Spinal cord (tissue), 10 donors: ENCODE data around the gene CCR3. TPM values are rescaled to one million over a fixed set of nuclear protein-coding genes. Genes with fewer than 3 reads are reported as not detected.

Experiments used
- DNase-seq, 6 donors: peaks; one replicate each; pipeline versions ENCODE4 v3.0.0 to v3.0.0-alpha.2; 2013 to 2015; ENCODE audit warnings: low spot score in 6 of 6, low read depth in 4 of 6
- H3K27ac ChIP-seq: one replicate; pipeline ENCODE4 v1.5.1; 2013; ENCODE audit warnings: low read depth, low read length, control low read depth
- H3K27me3 ChIP-seq: one replicate; pipeline ENCODE4 v1.6.1; 2013; ENCODE audit warnings: low read length; ENCODE audit not compliant: control insufficient read depth, insufficient read depth
- H3K36me3 ChIP-seq: one replicate; pipeline ENCODE4 v1.6.1; 2013; ENCODE audit warnings: low read length; ENCODE audit not compliant: control insufficient read depth, insufficient read depth
- H3K4me1 ChIP-seq: one replicate; pipeline ENCODE4 v1.6.1; 2013; ENCODE audit warnings: low read length; ENCODE audit not compliant: control insufficient read depth, insufficient read depth
- H3K4me3 ChIP-seq: one replicate; pipeline ENCODE4 v1.5.1; 2013; ENCODE audit warnings: low read depth, low read length, control low read depth
- H3K9me3 ChIP-seq: one replicate; pipeline ENCODE4 v1.6.1; 2013; ENCODE audit warnings: low read length; ENCODE audit not compliant: control insufficient read depth, insufficient read depth
- WGBS: methylation state at CpG from one replicate; pipeline ENCODE4 v1.1.5; 2013; ENCODE audit warnings: missing lambda C conversion rate; ENCODE audit not compliant: insufficient coverage; 5-methylcytosine and 5-hydroxymethylcytosine counted together
- polyA plus RNA-seq, 2 donors: library from polyadenylated mRNA; unstranded; fragments of 120-200 nt; gene quantifications; one replicate each; pipeline ENCODE4 v1.2.1, GENCODE V29; 2013; ENCODE audit not compliant: insufficient read length in 2 of 2
- total RNA-seq, 2 donors: library from RNA; depleted of rRNA in 1 of 2; stranded (reverse); fragments of 120-200 nt in 1 of 2; fragments of >200 nt in 1 of 2; gene quantifications; one replicate each; pipeline versions ENCODE4 v1.2.3 to v1.2.4, GENCODE V29; 2013 to 2014
- donor health status: healthy.

Gene CCR3
- total and polyA plus RNA-seq, 4 donors: 0.20 TPM; not detected in 3

GRCh38 chr3:46291046-46291445 lies 48.8 kb downstream of the CCR3 start:
- H3K27me3 ChIP-seq: no peaks in the 10 kb centered on the region
- 50% methylated on average over 1 of the region's 2 CpGs for WGBS
- DNase-seq: peak in 1 of 6 donors; percentile 5
- H3K36me3 ChIP-seq: no peaks in the 10 kb centered on the region
- H3K4me1 ChIP-seq: no peaks in the 10 kb centered on the region
- H3K9me3 ChIP-seq: no peaks in the 10 kb centered on the region
- no peak overlapping the region for H3K4me3 ChIP-seq
- no peak overlapping the region for H3K27ac ChIP-seq

GRCh38 chr3:46293035-46293724 lies 50.9 kb downstream of the CCR3 start:
- Histone ChIP-seq H3K9me3 (no peaks in the 10 kb centered on the region), H3K4me3 (no peak overlapping the region), H3K4me1 (no peaks in the 10 kb centered on the region), H3K27me3 (no peaks in the 10 kb centered on the region), H3K27ac (no peak overlapping the region), H3K36me3 (no peaks in the 10 kb centered on the region)
- no peak for DNase-seq
- WGBS: 92% methylated on average over 2 of the region's 2 CpGs

- WGBS: 100% methylated on average over 2 of the region's 4 CpGs
- DNase-seq: no peak
- H3K27me3 ChIP-seq: no peaks in the 10 kb centered on the region
- H3K4me3 ChIP-seq: no peak overlapping the region
- H3K27ac ChIP-seq: no peak overlapping the region
- no peaks in the 10 kb centered on the region for H3K36me3 ChIP-seq
- H3K9me3 ChIP-seq: no peaks in the 10 kb centered on the region
- no peaks in the 10 kb centered on the region for H3K4me1 ChIP-seq
Measured at GRCh38 chr3:46293991-46294833, 52.0 kb downstream of the CCR3 start.

- whole genome bisulfite sequencing: 82% methylated on average over 1 of the region's 1 CpG
- H3K36me3 ChIP-seq: no peaks in the 10 kb centered on the region
- H3K27me3 ChIP-seq: no peaks in the 10 kb centered on the region
- no peak overlapping the region for H3K4me3 ChIP-seq
- H3K27ac ChIP-seq: no peak overlapping the region
- H3K9me3 ChIP-seq: no peaks in the 10 kb centered on the region
- no peaks in the 10 kb centered on the region for H3K4me1 ChIP-seq
- DNase-seq: peak in 2 of 6 donors; percentile 49 to 57
Measured at GRCh38 chr3:46296826-46297225, 54.6 kb downstream of the CCR3 start.

GRCh38 chr3:46297658-46298423 lies 55.6 kb downstream of the CCR3 start:
- Histone ChIP-seq H3K27me3 (no peaks in the 10 kb centered on the region), H3K9me3 (no peaks in the 10 kb centered on the region), H3K4me1 (no peaks in the 10 kb centered on the region), H3K4me3 (no peak overlapping the region), H3K27ac (no peak overlapping the region), H3K36me3 (no peaks in the 10 kb centered on the region)
- no peak for DNase-seq
- 84% methylated on average over 3 of the region's 9 CpGs for WGBS

- Histone ChIP-seq H3K4me3 (no peak overlapping the region), H3K36me3 (no peaks in the 10 kb centered on the region), H3K27me3 (no peaks in the 10 kb centered on the region), H3K27ac (no peak overlapping the region), H3K9me3 (no peaks in the 10 kb centered on the region), H3K4me1 (no peaks in the 10 kb centered on the region)
- 86% methylated on average over 9 of the region's 9 CpGs for WGBS
- DNase-seq: no peak
Measured at GRCh38 chr3:46298871-46299607, 56.8 kb downstream of the CCR3 start.

GRCh38 chr3:46299608-46300460 lies 57.6 kb downstream of the CCR3 start:
- Histone ChIP-seq H3K27me3 (no peaks in the 10 kb centered on the region), H3K36me3 (no peaks in the 10 kb centered on the region), H3K9me3 (no peaks in the 10 kb centered on the region), H3K4me3 (no peak overlapping the region), H3K27ac (no peak overlapping the region), H3K4me1 (no peaks in the 10 kb centered on the region)
- DNase-seq: no peak
- WGBS: 93% methylated on average over 2 of the region's 5 CpGs

GRCh38 chr3:46300461-46300789 lies 58.2 kb downstream of the CCR3 start:
- Histone ChIP-seq H3K4me1 (no peaks in the 10 kb centered on the region), H3K9me3 (no peaks in the 10 kb centered on the region), H3K4me3 (no peak overlapping the region), H3K27me3 (no peaks in the 10 kb centered on the region), H3K27ac (no peak overlapping the region), H3K36me3 (no peaks in the 10 kb centered on the region)
- WGBS: 71% methylated on average over 3 of the region's 3 CpGs
- DNase-seq: no peak
